Stimulated activated CD4-positive, alpha-beta T cell treated with anti-CD3 and anti-CD28 coated beads, Interleukin-1b, Interleukin-23, amount 100 ng/mL, for 24 hours (primary cell): Measurements from ENCODE around the gene GLYATL2.

ENCODE experiments used
- DNase-seq, 4 experiments: peaks; one replicate each; pipeline ENCODE4 v3.0.0-alpha.2; 2020; ENCODE audit warnings: low read depth in 4 of 4, low spot score in 1 of 4

Gene GLYATL2

DNA sequence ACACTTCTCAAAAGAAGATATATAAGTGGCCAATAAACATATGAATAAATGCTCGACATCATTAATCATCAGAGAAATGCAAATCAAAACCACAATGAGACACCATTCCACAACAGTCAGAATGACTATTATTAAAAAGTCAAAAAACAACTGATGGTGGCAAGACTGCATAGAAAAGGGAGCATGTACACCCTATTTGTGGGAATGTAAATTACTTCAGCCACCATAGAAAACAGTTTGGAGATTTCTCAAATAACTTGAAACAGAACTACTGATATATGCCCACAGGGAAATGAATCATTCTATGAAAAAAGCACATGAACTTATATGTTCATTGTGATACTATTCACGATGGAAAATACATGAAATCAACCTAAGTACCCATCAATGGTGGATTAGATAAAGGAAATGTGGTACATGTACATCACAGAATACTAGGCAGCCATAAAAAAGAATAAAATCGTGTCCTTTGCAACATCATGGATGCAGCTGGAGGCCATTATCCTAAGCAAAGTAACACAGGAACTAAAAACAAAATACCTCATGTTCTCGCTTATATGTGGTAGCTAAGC is 42.4 kb downstream of the GLYATL2 start:
- DNase-seq = no peak

DNA sequence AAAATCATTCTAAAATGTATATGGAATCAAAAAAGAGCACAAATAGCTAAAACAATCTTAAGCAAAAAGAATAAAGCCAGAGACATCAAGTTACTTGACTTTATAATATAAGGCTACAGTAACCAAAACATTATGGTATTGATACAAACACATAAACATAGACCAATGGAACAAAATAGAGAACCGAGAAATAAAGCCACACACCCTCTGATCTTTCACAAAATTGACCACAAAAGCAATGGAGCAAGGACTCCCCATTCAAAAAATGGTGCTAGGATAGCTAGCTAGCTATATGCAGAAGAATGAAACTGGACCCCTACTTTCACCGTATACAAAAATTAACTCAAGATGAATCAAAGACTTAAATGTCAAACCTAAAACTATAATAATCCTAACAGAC is 43.2 kb downstream of the GLYATL2 start:
- DNase-seq = no peak

DNA sequence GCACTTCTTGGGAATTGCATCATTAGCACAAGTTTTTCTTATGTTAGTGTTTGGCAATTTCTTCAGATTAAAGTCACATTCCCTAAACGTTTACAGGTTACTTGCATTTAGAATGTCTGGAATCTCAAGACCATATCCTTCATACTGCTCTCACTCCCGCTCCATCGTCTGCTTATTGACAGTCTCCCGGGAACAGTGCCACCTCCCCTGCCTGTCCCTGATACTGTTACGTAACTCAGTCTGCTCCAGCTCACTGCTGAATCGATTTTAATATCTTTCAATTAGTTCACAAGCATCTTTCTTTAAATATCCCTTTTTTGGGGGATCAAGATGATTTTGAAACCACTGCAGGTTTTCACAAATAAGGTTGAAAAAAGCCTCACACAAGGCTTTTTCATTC is 48.2 kb downstream of the GLYATL2 start:
- no peak for DNase-seq

DNA sequence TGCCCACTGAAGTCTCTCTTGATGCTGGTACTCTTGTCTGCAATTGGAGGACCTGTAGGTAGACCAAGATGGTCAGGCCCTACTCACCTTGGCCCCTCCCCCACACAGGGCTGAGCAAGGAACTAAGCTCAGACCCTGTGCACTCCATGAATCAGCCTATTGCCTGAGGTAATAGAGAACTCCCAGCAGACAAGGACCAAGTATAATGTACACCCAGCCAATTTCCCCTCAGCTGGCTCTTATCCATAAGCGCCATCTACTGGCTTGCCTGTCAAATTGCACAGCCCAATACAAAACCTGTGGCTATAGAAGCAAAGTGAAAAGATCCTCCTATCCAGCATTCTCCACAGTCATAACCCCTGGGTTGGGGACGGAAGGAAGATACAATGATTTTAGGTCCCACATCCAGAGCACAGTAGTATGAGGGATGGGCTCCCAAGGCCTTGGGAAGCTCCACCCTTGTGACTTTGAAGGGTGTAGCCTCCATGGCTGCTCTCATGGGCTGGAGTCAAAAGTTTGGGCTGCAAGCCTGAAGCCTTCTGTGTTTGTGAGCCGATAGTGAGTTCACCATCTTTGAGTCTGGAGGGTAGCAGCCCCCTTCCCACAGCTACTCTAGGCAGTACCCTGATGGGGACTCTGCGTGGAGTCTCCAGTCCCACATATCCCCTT is 56.0 kb downstream of the GLYATL2 start:
- peak in 2 of 4 experiments; percentile 14 to 19 for DNase-seq

DNA sequence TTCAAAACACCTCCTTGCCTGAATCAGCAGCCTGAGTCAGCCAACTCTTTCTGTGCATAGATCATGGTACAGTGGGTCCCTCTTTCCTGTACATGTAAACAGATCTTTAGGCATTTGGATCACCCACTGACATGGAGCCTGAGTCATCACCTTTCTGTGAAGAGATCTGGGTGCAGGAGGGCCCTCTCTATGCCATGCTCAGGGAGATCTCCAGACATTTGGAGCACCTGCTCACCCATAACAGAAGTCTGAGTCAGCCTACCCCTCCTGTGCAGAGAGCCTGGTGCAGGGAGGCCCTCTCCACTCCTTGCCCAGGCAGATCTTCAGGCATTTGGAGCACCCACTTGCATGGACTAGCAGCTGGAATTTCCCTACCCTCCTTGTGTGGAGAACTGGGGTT is 56.6 kb downstream of the GLYATL2 start:
- no peak for DNase-seq

DNA sequence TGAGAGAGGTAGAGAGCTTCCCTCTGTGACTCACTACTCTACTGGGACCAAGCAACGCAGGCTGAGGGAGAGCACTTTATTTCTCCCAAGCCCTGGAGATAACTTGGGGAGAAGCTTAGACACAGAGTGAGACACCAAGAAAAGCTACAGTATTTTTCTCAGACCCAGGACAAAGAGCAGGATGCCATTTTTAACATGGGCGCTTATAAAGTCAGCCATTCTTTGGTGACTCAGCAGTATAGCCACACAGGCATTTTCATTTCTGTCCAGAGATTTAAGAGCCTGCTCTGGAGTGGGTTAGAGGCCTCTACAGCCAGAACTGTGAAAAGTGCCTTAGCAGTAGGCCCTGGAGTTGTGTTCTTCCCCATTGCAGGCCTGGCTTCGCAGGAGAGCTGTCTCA is 57.8 kb downstream of the GLYATL2 start:
- no peak for DNase-seq

DNA sequence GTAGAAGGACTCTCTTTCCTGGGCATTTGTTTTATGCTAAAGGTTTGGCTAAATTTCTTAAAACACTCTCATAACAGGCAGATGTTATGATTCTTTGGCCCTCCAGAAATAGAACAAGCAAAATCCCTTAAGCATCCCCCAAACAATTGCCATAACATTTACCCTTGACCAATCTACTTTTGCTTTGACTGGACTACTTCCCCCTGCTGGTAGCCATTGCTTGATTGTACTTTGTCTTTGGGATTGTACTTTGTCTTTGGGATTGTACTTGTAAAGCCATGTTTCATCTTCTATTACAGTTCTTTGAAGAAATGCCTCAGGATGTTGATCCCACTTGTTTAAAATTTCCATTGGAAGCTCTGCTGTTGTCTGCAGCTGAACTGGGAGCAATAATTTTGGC is 59.5 kb downstream of the GLYATL2 start:
- DNase-seq = no peak
